ENCODE results near the gene GPR171.

The GPR171 gene

GRCh38 chr3:151214459-151214858 is 11.4 kb upstream of the GPR171 start:
- no peak for TF ChIP-seq CTCF (IDR thresholded peaks at IDR 0.05; ENCODE audit: control extremely low read depth, extremely low read depth, low read depth, missing control alignments)
- CTCF ChIA-PET, result interaction anchor here (1.8 kb wide), 1 partner anchor 13 kb away, joined by 8 read pairs; no protein-coding TSS in a partner anchor
- POLR2A ChIA-PET, result no interaction called here
- no peak for DNase-seq (ENCODE audit: extremely low spot score)

GRCh38 chr3:151213881-151214280 is 10.9 kb upstream of the GPR171 start:
- POLR2A ChIA-PET, result no interaction called here
- no peak for TF ChIP-seq CTCF (IDR thresholded peaks at IDR 0.05; ENCODE audit: control extremely low read depth, extremely low read depth, low read depth, missing control alignments)
- CTCF ChIA-PET, result interaction anchor here (1.8 kb wide), 1 partner anchor 14 kb away, joined by 8 read pairs; no protein-coding TSS in a partner anchor
- no peak for DNase-seq (ENCODE audit: extremely low spot score)

- ChIA-PET CTCF (no interaction called here), POLR2A (no interaction called here)
- DNase-seq (ENCODE audit: extremely low spot score), result no peak
- no peak for TF ChIP-seq CTCF (IDR thresholded peaks at IDR 0.05; ENCODE audit: control extremely low read depth, extremely low read depth, low read depth, missing control alignments)
These were observed 10.1 kb upstream of the GPR171 start for GRCh38 chr3:151213151-151213550.

GRCh38 chr3:151210676-151211381 is 7.8 kb upstream of the GPR171 start:
- ChIA-PET POLR2A (no interaction called here), CTCF (interaction anchor here (1.1 to 4.2 kb wide), 5 partner anchors 9 to 67 kb away, joined by 3 to 29 read pairs (median 7); partner anchors contain the start of gene P2RY14)
- DNase-seq (ENCODE audit: extremely low spot score), result no peak
- peak; percentile 15 for TF ChIP-seq CTCF (IDR thresholded peaks at IDR 0.05; ENCODE audit: control extremely low read depth, extremely low read depth, low read depth, missing control alignments)

- no peak for DNase-seq (ENCODE audit: extremely low spot score)
- no peak for TF ChIP-seq CTCF (IDR thresholded peaks at IDR 0.05; ENCODE audit: control extremely low read depth, extremely low read depth, low read depth, missing control alignments)
- ChIA-PET CTCF (interaction anchor here (1.1 to 4.2 kb wide), 4 partner anchors 8 to 68 kb away, joined by 3 to 29 read pairs (median 6); partner anchors contain the start of gene P2RY14), POLR2A (no interaction called here)
These were observed 6.6 kb upstream of the GPR171 start for GRCh38 chr3:151209654-151210053.

GRCh38 chr3:151206201-151206600 is 3.2 kb upstream of the GPR171 start:
- ChIA-PET CTCF (interaction anchor here (1.2 to 2.1 kb wide), 2 partner anchors 22 to 38 kb away, joined by 4 to 6 read pairs; no protein-coding TSS in a partner anchor), POLR2A (no interaction called here)
- TF ChIP-seq CTCF (IDR thresholded peaks at IDR 0.05; ENCODE audit: control extremely low read depth, extremely low read depth, low read depth, missing control alignments), result no peak
- DNase-seq (ENCODE audit: extremely low spot score), result no peak

Measured in GM10248 (cell line).